CD4-positive, alpha-beta T cell (primary cell): ENCODE results near the gene WNK1. TPM values are rescaled to one million over a fixed set of nuclear protein-coding genes. Genes with fewer than 3 reads are reported as not detected.

Experiments
- ATAC-seq: fragments of 200-7000 bp; cut with Tn5 transposase; one replicate; pipeline ENCODE4 v1.10.0; 2022; ENCODE audit warnings: mild to moderate bottlenecking; ENCODE audit not compliant: poor library complexity
- CTCF ChIA-PET: fragments of 350-600 bp; sonication (Branson Sonifier 250); formaldehyde crosslinking; loops from one replicate; lab custom pipeline; 2021; ENCODE audit warnings: antibody characterized with exemption, inconsistent platforms; lab: Charles Lee
- POLR2A ChIA-PET: fragments of 350-600 bp; sonication (Branson Sonifier 250); formaldehyde crosslinking; loops from one replicate; lab custom pipeline; 2021; ENCODE audit warnings: antibody characterized with exemption, inconsistent platforms; lab: Charles Lee
- DNase-seq, 14 experiments: peaks; one replicate each; pipeline ENCODE4 v3.0.0-alpha.2; 2013 to 2020; ENCODE audit warnings: mixed read lengths in 2 of 14
- H3K27ac ChIP-seq, 2 donors: one replicate each; pipeline versions ENCODE4 v1.5.1 to v1.7.0; 2013; ENCODE audit warnings: low read length in 2 of 2, low read depth in 1 of 2, mild to moderate bottlenecking in 1 of 2
- H3K27me3 ChIP-seq, 2 experiments: 1 replicate in 1 of 2; 2 replicates in 1 of 2; pipeline versions ENCODE4 v1.6.1 to v1.7.0; 2013; ENCODE audit warnings: low read length in 2 of 2, control low read depth in 1 of 2, mild to moderate bottlenecking in 1 of 2, moderate library complexity in 1 of 2; ENCODE audit not compliant: insufficient read depth in 2 of 2, control insufficient read depth in 1 of 2
- H3K36me3 ChIP-seq: one replicate; pipeline ENCODE4 v1.6.1; 2013; ENCODE audit warnings: low read length, control low read depth; ENCODE audit not compliant: insufficient read depth
- H3K4me1 ChIP-seq: one replicate; pipeline ENCODE4 v1.6.1; 2013; ENCODE audit warnings: low read length, control low read depth; ENCODE audit not compliant: insufficient read depth
- H3K4me3 ChIP-seq: one replicate; pipeline ENCODE4 v1.5.1; 2013; ENCODE audit warnings: mild to moderate bottlenecking, low read length, moderate library complexity
- H3K9me3 ChIP-seq, 2 experiments: 1 replicate in 1 of 2; 2 replicates in 1 of 2; pipeline versions ENCODE4 v1.6.1 to v1.7.0; 2013; ENCODE audit warnings: low read length in 2 of 2, mild to moderate bottlenecking in 2 of 2, control low read depth in 1 of 2, moderate library complexity in 1 of 2; ENCODE audit not compliant: control insufficient read depth in 1 of 2, insufficient read depth in 1 of 2
- H3K27ac Mint-ChIP-seq: one replicate; pipeline ENCODE4 v1.8.0; 2020; ENCODE audit warnings: mixed read lengths
- H3K27me3 Mint-ChIP-seq: one replicate; pipeline ENCODE4 v1.8.0; 2021; ENCODE audit warnings: mixed read lengths
- H3K36me3 Mint-ChIP-seq: one replicate; pipeline ENCODE4 v1.8.0; 2021; ENCODE audit warnings: low read depth, mixed read lengths
- H3K4me1 Mint-ChIP-seq: one replicate; pipeline ENCODE4 v1.8.0; 2021; ENCODE audit warnings: low read depth, mixed read lengths
- H3K4me3 Mint-ChIP-seq: one replicate; pipeline ENCODE4 v1.8.0; 2020; ENCODE audit warnings: mild to moderate bottlenecking, mixed read lengths
- H3K9me3 Mint-ChIP-seq: one replicate; pipeline ENCODE4 v1.8.0; 2020; ENCODE audit warnings: mixed read lengths
- intact Hi-C, 2 experiments: fragments of 100-400 bp; cut with DNase I in 1 of 2; cut with micrococcal nuclease in 1 of 2; formaldehyde crosslinking; loops; one replicate each; pipeline versions ENCODE4 v1.15.1 to v1.9.0; 2023 to 2025; cut with DNase I, micrococcal nuclease
- total RNA-seq, 174 experiments: library from RNA in 2 of 174; stranded (reverse) in 2 of 174; gene quantifications; one replicate each; pipeline ENCODE4 v1.2.3 and lab custom pipeline; 2021 to 2026
- TF ChIP-seq, protein P1 (sequence below): fragments of 200-600 bp; IDR thresholded peaks from one replicate; pipeline ENCODE4 v1.8.0; 2022; ENCODE audit warnings: antibody characterized with exemption, mild to moderate bottlenecking

WNK1 gene
- total RNA-seq, 2 experiments from 2014 or later, result 193 to 198 TPM

DNA sequence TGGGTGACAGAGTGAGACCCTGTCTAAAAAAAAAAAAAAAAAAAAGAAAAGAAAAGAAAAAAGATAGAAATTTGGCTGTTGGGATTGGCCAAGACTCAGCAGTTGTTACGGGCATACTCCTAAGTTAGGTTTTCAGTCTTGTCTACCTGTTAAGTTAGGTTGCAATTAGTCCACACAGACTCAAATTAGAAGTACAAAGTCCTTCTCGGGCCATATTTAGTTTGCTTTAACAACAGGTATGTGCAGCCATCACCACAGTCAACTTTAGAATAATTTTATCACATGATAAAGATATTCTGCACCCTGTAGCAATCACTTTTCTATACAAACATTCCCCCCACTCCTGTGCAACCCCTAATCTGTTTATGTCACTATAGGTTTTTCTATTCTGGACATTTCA is 85.2 kb downstream of the WNK1 start:
- Mint-ChIP-seq H3K27ac (no peak overlapping the region), H3K4me3 (no peak overlapping the region), H3K9me3 (no peaks in the 10 kb centered on the region), H3K4me1 (peaks cover 66% of the 10 kb centered on the region), H3K27me3 (no peaks in the 10 kb centered on the region), H3K36me3 (peaks cover 66% of the 10 kb centered on the region)
- H3K27me3 ChIP-seq, result no peaks in the 10 kb centered on the region
- intact Hi-C loops, result no loop called here
- ChIA-PET POLR2A (no interaction called here), CTCF (no interaction called here)
- H3K36me3 ChIP-seq, result peaks cover 43% of the 10 kb centered on the region
- ATAC-seq, result no peak
- H3K9me3 ChIP-seq, result no peaks in the 10 kb centered on the region
- DNase-seq, result no peak
- TF ChIP-seq, protein P1, sequence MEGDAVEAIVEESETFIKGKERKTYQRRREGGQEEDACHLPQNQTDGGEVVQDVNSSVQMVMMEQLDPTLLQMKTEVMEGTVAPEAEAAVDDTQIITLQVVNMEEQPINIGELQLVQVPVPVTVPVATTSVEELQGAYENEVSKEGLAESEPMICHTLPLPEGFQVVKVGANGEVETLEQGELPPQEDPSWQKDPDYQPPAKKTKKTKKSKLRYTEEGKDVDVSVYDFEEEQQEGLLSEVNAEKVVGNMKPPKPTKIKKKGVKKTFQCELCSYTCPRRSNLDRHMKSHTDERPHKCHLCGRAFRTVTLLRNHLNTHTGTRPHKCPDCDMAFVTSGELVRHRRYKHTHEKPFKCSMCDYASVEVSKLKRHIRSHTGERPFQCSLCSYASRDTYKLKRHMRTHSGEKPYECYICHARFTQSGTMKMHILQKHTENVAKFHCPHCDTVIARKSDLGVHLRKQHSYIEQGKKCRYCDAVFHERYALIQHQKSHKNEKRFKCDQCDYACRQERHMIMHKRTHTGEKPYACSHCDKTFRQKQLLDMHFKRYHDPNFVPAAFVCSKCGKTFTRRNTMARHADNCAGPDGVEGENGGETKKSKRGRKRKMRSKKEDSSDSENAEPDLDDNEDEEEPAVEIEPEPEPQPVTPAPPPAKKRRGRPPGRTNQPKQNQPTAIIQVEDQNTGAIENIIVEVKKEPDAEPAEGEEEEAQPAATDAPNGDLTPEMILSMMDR, result no peak
- no peak overlapping the region for H3K4me3 ChIP-seq
- H3K4me1 ChIP-seq, result peaks cover 3% of the 10 kb centered on the region
- no peak overlapping the region for H3K27ac ChIP-seq

DNA sequence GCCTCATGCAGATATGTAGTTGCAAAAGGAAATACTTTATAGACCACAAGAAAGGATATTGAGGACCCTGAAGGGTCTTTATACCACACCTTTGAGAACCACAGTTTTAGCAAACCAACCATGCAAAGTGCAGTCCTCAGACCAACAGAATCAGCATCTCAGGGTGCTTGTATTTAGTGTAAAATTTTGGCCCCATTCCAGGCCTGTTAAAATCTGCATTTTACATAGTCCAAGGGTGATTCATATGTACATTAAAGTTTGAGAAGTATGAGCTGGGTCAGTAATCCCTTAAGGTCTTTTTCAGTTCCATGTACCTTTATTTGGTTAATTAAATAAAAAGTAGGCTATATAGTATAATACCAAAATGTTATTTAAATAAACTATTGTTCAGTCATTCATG is 91.2 kb downstream of the WNK1 start:
- H3K4me1 ChIP-seq, result peaks cover 8% of the 10 kb centered on the region
- H3K27ac Mint-ChIP-seq, result peak overlapping the region; percentile 52
- no peaks in the 10 kb centered on the region for H3K9me3 ChIP-seq
- TF ChIP-seq, protein P1, result no peak
- H3K4me3 ChIP-seq, result no peak overlapping the region
- no peaks in the 10 kb centered on the region for H3K27me3 Mint-ChIP-seq
- DNase-seq (no peak), ATAC-seq (no peak)
- POLR2A ChIA-PET, result no interaction called here
- peaks cover 68% of the 10 kb centered on the region for H3K4me1 Mint-ChIP-seq
- intact Hi-C loops, result no loop called here
- H3K36me3 Mint-ChIP-seq, result peaks cover 72% of the 10 kb centered on the region
- no peaks in the 10 kb centered on the region for H3K27me3 ChIP-seq
- H3K9me3 Mint-ChIP-seq, result no peaks in the 10 kb centered on the region
- no peak overlapping the region for H3K4me3 Mint-ChIP-seq
- H3K36me3 ChIP-seq, result peaks cover 47% of the 10 kb centered on the region
- CTCF ChIA-PET, result no interaction called here
- H3K27ac ChIP-seq, result no peak overlapping the region

DNA sequence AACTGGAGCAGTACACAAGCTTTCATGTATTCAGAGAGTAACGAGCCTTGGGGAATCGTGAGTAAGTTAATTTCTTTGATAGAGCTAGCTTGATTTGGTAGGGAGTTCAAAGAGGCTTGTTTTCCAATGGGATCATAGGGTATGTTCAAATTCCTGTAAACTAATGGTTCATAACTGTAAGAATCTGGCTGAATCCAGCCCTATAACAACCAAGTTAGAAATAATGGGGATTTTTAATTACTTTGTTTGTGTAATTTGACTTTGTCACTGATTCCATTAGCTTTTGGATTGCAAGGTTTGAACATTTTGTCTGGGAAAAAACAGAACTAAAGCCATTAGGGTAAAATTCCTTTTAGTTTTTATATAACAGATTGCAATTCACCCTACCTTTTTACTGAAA is 94.0 kb downstream of the WNK1 start:
- ChIA-PET POLR2A (no interaction called here), CTCF (interaction anchor here (1.2 to 1.4 kb wide), 2 partner anchors 31 to 32 kb away, joined by 4 to 9 read pairs; no protein-coding TSS in a partner anchor)
- Mint-ChIP-seq H3K27ac (peak overlapping the region; percentile 30), H3K4me3 (no peak overlapping the region), H3K27me3 (no peaks in the 10 kb centered on the region), H3K4me1 (peaks cover 65% of the 10 kb centered on the region), H3K36me3 (peaks cover 65% of the 10 kb centered on the region), H3K9me3 (peaks cover 4% of the 10 kb centered on the region)
- Histone ChIP-seq H3K27ac (no peak overlapping the region), H3K4me3 (no peak overlapping the region), H3K36me3 (peaks cover 37% of the 10 kb centered on the region), H3K9me3 (no peaks in the 10 kb centered on the region), H3K4me1 (peaks cover 8% of the 10 kb centered on the region), H3K27me3 (no peaks in the 10 kb centered on the region)
- TF ChIP-seq, protein P1, result no peak
- intact Hi-C loops, result no loop called here
- DNase-seq (no peak), ATAC-seq (no peak)
